Measurements from ENCODE around the gene LIPC. TPM values are rescaled to one million over a fixed set of nuclear protein-coding genes. Genes with fewer than 3 reads are reported as not detected.

The LIPC gene
- total and polyA plus RNA-seq, 9 of the 15 experiments (the other 6 are each of a cell fraction or from before 2014, with no cell fraction given): 0.07 to 0.41 (median 0.11) TPM; not detected in 2

DNA sequence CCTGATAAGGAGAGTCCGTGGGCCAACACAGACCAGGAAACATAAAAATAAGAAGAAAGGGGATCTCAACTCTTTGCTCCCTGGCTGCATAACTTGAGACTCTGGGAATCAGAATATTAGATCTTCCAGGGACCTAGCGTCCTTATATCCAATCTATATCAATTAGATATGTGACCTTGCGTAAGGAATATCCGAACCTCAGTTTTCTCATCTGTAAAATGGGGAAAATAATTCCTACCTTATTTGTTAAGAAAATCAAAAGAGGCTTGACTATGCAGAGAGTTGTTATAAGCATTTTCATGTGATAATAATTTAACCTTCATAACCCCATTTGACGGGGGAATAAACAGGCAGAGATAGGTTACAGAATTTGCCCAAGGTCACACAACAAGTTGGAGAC lies 7.1 kb upstream of the LIPC start (continued):
- TF ChIP-seq, protein P1, sequence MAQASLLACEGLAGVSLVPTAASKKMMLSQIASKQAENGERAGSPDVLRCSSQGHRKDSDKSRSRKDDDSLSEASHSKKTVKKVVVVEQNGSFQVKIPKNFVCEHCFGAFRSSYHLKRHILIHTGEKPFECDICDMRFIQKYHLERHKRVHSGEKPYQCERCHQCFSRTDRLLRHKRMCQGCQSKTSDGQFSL (CRISPR knock-in tag; IDR thresholded peaks at IDR 0.05): no peak
- TF ChIP-seq, protein P1 (tag; IDR thresholded peaks at IDR 0.05): no peak
- TF ChIP-seq MCM3 (IDR thresholded peaks at IDR 0.05): no peak
- no peak for TF ChIP-seq SLC30A9 (CRISPR knock-in tag; IDR thresholded peaks at IDR 0.05)
- TF ChIP-seq ARNT (IDR thresholded peaks at IDR 0.05): no peak
- TF ChIP-seq FOXK1 (CRISPR knock-in tag; IDR thresholded peaks at IDR 0.05; ENCODE audit: borderline replicate concordance): no peak
- no peak for TF ChIP-seq EHMT2 (IDR thresholded peaks at IDR 0.05)
- TF ChIP-seq, protein P2, sequence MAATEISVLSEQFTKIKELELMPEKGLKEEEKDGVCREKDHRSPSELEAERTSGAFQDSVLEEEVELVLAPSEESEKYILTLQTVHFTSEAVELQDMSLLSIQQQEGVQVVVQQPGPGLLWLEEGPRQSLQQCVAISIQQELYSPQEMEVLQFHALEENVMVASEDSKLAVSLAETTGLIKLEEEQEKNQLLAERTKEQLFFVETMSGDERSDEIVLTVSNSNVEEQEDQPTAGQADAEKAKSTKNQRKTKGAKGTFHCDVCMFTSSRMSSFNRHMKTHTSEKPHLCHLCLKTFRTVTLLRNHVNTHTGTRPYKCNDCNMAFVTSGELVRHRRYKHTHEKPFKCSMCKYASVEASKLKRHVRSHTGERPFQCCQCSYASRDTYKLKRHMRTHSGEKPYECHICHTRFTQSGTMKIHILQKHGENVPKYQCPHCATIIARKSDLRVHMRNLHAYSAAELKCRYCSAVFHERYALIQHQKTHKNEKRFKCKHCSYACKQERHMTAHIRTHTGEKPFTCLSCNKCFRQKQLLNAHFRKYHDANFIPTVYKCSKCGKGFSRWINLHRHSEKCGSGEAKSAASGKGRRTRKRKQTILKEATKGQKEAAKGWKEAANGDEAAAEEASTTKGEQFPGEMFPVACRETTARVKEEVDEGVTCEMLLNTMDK (IDR thresholded peaks at IDR 0.05; ENCODE audit: borderline replicate concordance, insufficient read depth, low read depth, low read length, poor library complexity, severe bottlenecking): no peak
- TF ChIP-seq HNRNPLL (IDR thresholded peaks at IDR 0.05; ENCODE audit: low read depth, low read length, poor library complexity, severe bottlenecking): no peak
- TF ChIP-seq ADNP (tag; IDR thresholded peaks at IDR 0.05): peak; percentile 99
- no peak for TF ChIP-seq ZNF184 (CRISPR knock-in tag; IDR thresholded peaks at IDR 0.05)
- TF ChIP-seq ZNF764 (CRISPR knock-in tag; IDR thresholded peaks at IDR 0.05; ENCODE audit: low read depth): no peak
- no peak for TF ChIP-seq GTF2A2 (tag; IDR thresholded peaks at IDR 0.05)
- no peak for TF ChIP-seq NCOR1 (IDR thresholded peaks at IDR 0.05)
- peak; percentile 86 for TF ChIP-seq CHD4 (IDR thresholded peaks at IDR 0.05; ENCODE audit: insufficient read depth, insufficient replicate concordance, low read depth, low read length, poor library complexity, severe bottlenecking)
- no peak for TF ChIP-seq MCM7 (IDR thresholded peaks at IDR 0.05)
- no peak for TF ChIP-seq BDP1 (IDR thresholded peaks at IDR 0.05; ENCODE audit: insufficient read depth, insufficient read length)
- TF ChIP-seq CAMTA2 (CRISPR knock-in tag; conservative IDR thresholded peaks at IDR 0.05): no peak
- no peak for TF ChIP-seq NRF1 (conservative IDR thresholded peaks at IDR 0.05 in 1 of 2, IDR thresholded peaks at IDR 0.05 in 1 of 2)
- TF ChIP-seq XRCC3 (IDR thresholded peaks at IDR 0.05): no peak
- TF ChIP-seq FOSL1 (tag; conservative IDR thresholded peaks at IDR 0.05): 0 out of 2 replicates have a peak, but pooled peaks have one; percentile 3
- no peak for TF ChIP-seq JUNB (CRISPR knock-in tag; conservative IDR thresholded peaks at IDR 0.05)
- no peak for TF ChIP-seq ZNF134 (CRISPR knock-in tag; conservative IDR thresholded peaks at IDR 0.05)
- TF ChIP-seq KDM1A (IDR thresholded peaks at IDR 0.05): peak; percentile 69 to 87
- no peak for TF ChIP-seq HDAC1 (IDR thresholded peaks at IDR 0.05)
- TF ChIP-seq GABPA (tag; conservative IDR thresholded peaks at IDR 0.05; ENCODE audit: low read depth): no peak
- no peak for TF ChIP-seq THRAP3 (IDR thresholded peaks at IDR 0.05; ENCODE audit: borderline replicate concordance)
- TF ChIP-seq, protein P3, sequence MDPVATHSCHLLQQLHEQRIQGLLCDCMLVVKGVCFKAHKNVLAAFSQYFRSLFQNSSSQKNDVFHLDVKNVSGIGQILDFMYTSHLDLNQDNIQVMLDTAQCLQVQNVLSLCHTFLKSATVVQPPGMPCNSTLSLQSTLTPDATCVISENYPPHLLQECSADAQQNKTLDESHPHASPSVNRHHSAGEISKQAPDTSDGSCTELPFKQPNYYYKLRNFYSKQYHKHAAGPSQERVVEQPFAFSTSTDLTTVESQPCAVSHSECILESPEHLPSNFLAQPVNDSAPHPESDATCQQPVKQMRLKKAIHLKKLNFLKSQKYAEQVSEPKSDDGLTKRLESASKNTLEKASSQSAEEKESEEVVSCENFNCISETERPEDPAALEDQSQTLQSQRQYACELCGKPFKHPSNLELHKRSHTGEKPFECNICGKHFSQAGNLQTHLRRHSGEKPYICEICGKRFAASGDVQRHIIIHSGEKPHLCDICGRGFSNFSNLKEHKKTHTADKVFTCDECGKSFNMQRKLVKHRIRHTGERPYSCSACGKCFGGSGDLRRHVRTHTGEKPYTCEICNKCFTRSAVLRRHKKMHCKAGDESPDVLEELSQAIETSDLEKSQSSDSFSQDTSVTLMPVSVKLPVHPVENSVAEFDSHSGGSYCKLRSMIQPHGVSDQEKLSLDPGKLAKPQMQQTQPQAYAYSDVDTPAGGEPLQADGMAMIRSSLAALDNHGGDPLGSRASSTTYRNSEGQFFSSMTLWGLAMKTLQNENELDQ (CRISPR knock-in tag; IDR thresholded peaks at IDR 0.05; ENCODE audit: borderline replicate concordance): no peak
